ENCODE data around the gene PPM1M. TPM values are rescaled to one million over a fixed set of nuclear protein-coding genes. Genes with fewer than 3 reads are reported as not detected.

The PPM1M gene
- total RNA-seq, 1 donor: 28.2 TPM

DNA sequence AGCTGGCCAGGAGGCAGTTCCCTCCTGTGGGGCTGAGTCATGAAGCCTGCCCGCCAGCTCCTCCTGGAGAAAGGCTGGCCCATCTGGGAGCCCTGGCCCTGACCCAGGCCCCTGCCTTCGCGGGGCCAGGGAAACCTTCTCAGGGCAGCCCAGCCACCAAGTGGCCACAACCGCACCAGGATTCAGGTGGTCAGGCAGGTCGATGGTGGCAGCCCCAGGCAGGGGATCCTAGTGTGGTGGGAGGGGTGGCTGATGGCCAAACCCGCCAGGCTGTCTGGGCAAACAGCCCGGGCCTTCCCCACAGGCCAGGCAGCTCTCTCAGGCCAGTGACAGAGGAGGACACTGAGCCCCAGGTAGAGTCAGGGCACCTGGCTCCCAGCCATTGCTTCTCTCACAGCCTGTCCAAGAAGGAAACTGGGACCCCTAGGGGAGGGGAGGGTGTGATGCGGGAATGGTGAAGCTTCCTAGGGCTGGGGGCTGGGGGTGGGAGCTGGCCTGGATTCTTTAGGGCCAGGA is 7.8 kb upstream of the PPM1M start:
- Histone ChIP-seq H3K4me3 (ENCODE audit: insufficient read depth, low read length) (peak overlapping the region; percentile 94), H4K20me1 (ENCODE audit: insufficient read depth, low read length) (peaks cover 29% of the 10 kb centered on the region), H3K27me3 (ENCODE audit: insufficient read depth, low read length) (no peaks in the 10 kb centered on the region), H3K4me1 (ENCODE audit: insufficient read depth, low read length) (peaks cover 41% of the 10 kb centered on the region), H3K4me2 (ENCODE audit: insufficient read depth, low read length) (peak overlapping the region; percentile 99), H2AFZ (ENCODE audit: low read length) (no peak overlapping the region), H3K36me3 (ENCODE audit: insufficient read depth, low read length) (peaks cover 8% of the 10 kb centered on the region), H3K9me3 (ENCODE audit: low read depth, low read length) (no peaks in the 10 kb centered on the region), H3K27ac (ENCODE audit: low read depth, low read length) (peak overlapping the region; percentile 90), H3K79me2 (ENCODE audit: insufficient read depth, low read length) (peaks cover 56% of the 10 kb centered on the region)
- TF ChIP-seq, protein P1, sequence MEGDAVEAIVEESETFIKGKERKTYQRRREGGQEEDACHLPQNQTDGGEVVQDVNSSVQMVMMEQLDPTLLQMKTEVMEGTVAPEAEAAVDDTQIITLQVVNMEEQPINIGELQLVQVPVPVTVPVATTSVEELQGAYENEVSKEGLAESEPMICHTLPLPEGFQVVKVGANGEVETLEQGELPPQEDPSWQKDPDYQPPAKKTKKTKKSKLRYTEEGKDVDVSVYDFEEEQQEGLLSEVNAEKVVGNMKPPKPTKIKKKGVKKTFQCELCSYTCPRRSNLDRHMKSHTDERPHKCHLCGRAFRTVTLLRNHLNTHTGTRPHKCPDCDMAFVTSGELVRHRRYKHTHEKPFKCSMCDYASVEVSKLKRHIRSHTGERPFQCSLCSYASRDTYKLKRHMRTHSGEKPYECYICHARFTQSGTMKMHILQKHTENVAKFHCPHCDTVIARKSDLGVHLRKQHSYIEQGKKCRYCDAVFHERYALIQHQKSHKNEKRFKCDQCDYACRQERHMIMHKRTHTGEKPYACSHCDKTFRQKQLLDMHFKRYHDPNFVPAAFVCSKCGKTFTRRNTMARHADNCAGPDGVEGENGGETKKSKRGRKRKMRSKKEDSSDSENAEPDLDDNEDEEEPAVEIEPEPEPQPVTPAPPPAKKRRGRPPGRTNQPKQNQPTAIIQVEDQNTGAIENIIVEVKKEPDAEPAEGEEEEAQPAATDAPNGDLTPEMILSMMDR (IDR thresholded peaks at IDR 0.05; ENCODE audit: extremely low read depth, low read depth, low read length): no peak
- DNase-seq (ENCODE audit: insufficient read length, low spot score, missing footprints): peak; percentile 100

DNA sequence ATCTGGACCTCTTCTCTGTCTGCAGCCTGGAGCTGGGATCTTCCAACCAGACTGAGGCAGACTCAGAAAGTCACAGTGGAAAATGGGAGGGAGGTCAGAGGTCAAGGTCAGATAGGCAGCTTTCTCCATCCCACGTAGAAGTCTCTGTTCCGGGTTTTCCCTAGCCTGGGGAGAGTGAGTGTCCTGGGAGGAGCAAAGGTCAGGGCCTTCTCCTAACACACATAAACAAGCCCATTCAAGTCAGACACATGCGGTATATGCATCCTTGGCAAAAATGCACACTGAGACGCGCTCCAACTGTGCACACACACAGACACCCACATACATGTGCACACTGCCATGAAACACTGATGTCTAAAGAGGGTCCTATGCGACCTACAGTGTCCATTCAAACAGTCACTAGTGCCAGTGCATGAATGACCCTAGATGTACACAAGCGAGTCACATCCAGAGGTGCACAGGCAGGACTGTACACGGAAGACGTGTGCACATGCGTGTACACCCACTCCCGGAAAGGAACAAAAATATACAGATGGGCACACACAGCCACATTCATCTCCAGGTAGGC is 7.3 kb upstream of the PPM1M start:
- Histone ChIP-seq H3K4me3 (ENCODE audit: insufficient read depth, low read length) (peak overlapping the region; percentile 94), H3K27ac (ENCODE audit: low read depth, low read length) (peak overlapping the region; percentile 90), H3K4me2 (ENCODE audit: insufficient read depth, low read length) (peak overlapping the region; percentile 99), H3K4me1 (ENCODE audit: insufficient read depth, low read length) (peaks cover 41% of the 10 kb centered on the region), H3K27me3 (ENCODE audit: insufficient read depth, low read length) (no peaks in the 10 kb centered on the region), H3K36me3 (ENCODE audit: insufficient read depth, low read length) (peaks cover 8% of the 10 kb centered on the region), H3K79me2 (ENCODE audit: insufficient read depth, low read length) (peaks cover 52% of the 10 kb centered on the region), H4K20me1 (ENCODE audit: insufficient read depth, low read length) (peaks cover 27% of the 10 kb centered on the region), H2AFZ (ENCODE audit: low read length) (peak overlapping the region; percentile 50), H3K9me3 (ENCODE audit: low read depth, low read length) (no peaks in the 10 kb centered on the region)
- DNase-seq (ENCODE audit: insufficient read length, low spot score, missing footprints): peak; percentile 85
- TF ChIP-seq, protein P1 (IDR thresholded peaks at IDR 0.05; ENCODE audit: extremely low read depth, low read depth, low read length): no peak

DNA sequence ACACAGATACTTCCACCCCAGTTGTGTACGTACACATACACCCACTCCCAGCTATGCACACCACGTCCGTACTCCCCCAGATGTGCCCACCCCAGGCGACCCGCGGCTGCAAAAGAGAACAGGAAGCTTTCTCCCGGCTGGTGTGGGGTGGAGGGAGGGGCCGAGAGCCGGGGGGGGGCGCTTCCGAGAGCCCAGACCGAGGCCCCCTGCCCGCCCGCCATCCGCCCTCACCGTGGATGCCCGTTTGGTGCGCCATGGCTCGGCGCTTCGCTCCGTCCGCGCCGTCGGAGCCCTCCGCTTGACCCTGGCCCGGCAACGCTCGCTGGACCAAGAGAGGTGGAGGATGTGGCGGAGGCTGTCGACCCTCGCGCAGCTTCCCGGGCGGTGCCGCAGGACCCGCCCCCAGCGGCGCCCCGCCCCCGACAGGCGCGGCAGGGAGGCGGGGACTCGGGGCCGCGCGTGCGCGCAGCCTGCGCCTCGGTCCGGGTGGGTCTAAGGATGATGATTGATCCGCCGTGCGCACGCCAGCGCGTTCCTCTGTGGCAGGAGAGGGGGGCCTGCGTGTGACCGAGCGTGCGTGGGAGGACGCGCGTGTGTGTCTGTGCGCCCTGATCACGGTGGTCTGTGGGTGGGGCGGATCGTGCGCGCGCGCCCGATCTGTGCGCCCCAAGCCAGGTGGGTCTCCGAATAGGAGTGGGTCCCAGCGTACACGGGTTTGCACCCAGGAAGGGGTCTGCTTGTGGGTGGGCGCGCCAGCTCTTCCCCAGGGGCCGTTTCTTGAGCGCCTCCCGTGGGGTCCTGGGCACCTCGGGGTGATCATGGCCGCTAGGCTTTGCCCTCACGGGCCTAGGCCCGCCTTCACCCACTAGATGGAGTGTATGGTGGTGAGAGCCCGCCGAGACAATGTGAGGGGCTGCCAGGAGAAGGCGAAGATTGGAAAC is 6.5 kb upstream of the PPM1M start, which contains the start of gene TWF2:
Gene TWF2 (minus strand): TSS at position 398 of the 941 bp plus-strand sequence. CDS start 142 bp downstream, at position 256.
- H3K36me3 ChIP-seq (ENCODE audit: insufficient read depth, low read length): peaks cover 8% of the 10 kb centered on the region
- no peaks in the 10 kb centered on the region for H3K9me3 ChIP-seq (ENCODE audit: low read depth, low read length)
- peak within 1 kb of the TSS; percentile 99 for H3K4me2 ChIP-seq (ENCODE audit: insufficient read depth, low read length)
- TF ChIP-seq, protein P1 (IDR thresholded peaks at IDR 0.05; ENCODE audit: extremely low read depth, low read depth, low read length): peak; percentile 36
- no peaks in the 10 kb centered on the region for H3K27me3 ChIP-seq (ENCODE audit: insufficient read depth, low read length)
- peaks cover 47% of the 10 kb centered on the region for H3K79me2 ChIP-seq (ENCODE audit: insufficient read depth, low read length)
- peak within 1 kb of the TSS; percentile 94 for H3K4me3 ChIP-seq (ENCODE audit: insufficient read depth, low read length)
- peak within 1 kb of the TSS; percentile 90 for H3K27ac ChIP-seq (ENCODE audit: low read depth, low read length)
- DNase-seq (ENCODE audit: insufficient read length, low spot score, missing footprints): peak; percentile 100
- peaks cover 42% of the 10 kb centered on the region for H3K4me1 ChIP-seq (ENCODE audit: insufficient read depth, low read length)
- peak within 1 kb of the TSS; percentile 90 for H2AFZ ChIP-seq (ENCODE audit: low read length)
- H4K20me1 ChIP-seq (ENCODE audit: insufficient read depth, low read length): peaks cover 22% of the 10 kb centered on the region

All from osteoblast (primary cell).